GM11168 (cell line): ENCODE data around the gene PACSIN1.

Source experiments
- in situ Hi-C: fragments of 300-500 bp; cut with MboI; formaldehyde crosslinking; loops from one replicate; pipeline ENCODE4 v1.12.0; 2022; ENCODE audit warnings: low sequenced_read_pairs; ENCODE audit not compliant: unreplicated experiment

PACSIN1 gene, protein sequence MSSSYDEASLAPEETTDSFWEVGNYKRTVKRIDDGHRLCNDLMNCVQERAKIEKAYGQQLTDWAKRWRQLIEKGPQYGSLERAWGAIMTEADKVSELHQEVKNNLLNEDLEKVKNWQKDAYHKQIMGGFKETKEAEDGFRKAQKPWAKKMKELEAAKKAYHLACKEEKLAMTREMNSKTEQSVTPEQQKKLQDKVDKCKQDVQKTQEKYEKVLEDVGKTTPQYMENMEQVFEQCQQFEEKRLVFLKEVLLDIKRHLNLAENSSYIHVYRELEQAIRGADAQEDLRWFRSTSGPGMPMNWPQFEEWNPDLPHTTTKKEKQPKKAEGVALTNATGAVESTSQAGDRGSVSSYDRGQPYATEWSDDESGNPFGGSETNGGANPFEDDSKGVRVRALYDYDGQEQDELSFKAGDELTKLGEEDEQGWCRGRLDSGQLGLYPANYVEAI

DNA sequence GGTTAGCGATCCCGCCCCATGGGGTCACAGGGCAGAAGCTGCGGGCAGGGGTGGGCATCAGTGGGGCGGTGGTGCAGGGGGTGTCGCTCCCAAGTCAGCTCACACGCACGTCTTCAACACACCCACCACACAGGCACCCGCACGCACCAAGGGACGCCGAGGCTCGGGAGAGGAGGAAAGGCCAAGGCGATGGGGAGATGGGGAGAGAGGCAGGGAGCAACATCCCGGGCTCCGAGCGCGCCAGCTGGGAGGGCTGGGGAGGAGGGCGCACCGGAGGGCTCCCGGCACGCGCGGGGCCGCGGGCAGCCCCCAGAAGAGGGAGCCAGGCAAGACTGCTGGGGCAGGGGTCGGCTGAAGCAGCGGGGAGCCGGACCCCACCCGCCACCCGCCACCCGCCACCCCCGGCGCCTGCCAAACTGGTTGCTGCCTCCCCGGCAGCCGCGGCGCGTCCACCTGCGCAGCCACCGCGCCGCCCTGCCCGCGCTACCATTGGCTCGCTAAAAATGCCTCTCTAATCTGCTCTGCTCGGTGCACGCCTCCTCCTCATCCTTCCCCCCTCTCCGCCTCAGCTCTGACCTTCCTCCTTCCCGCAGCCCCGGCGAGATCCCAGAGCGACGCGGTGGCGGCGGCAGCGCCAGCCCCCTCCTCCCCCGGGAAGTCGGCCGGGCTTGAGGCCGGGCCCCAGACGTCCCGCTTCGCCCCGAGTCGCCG, at the start of gene PACSIN1:
PACSIN1 (plus strand) TSS at position 546 of the 711 bp plus-strand sequence. CDS start 60,230 bp downstream, outside the sequence.
- in situ Hi-C loops: no loop called here

DNA sequence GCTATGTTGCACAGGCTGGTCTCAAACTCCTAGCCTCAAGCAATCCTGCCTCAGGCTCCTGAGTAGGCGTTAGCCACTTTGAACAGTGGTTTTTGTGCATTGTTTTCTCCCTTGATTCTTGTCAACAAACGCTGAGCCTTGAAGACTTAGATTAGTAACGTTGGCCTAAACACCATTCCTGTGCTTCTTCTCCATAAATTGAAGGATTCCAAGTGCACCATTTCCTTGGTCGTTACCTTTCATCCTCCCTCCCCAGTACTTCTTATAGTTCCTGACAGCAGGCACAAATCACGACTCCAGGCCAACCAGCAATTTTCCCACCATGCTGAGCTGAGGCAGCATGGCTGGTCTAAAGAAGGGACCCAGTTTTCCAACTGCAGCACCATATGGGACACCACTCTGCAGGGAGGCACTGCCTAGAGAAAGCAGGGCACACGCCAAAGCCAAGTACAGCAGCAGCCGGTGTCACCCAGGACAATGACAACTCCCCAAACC, 49.0 kb upstream of the PACSIN1 start:
- in situ Hi-C loops: loop anchor here (5.0 kb wide), 1 partner anchor 175 kb away; no protein-coding TSS in a partner anchor

DNA sequence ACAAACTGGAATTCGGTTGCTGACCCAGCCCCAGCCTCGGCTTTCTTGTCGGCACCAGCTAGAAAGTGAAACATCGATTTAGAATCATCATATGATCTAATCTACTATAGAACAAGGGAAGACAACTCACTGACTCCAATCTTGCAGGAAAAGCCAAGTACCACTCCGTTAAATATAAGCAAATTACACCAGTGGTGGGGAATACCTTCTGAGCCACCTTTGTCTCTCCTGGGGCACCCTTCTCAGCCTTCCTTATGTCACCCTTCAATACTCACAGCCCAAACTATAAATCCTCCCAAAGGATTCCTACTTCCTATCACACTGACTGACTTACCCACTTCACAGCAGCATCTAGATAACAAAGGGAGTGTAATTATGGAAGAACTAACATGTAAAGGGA, 47.5 kb upstream of the PACSIN1 start:
- in situ Hi-C loops: loop anchor here (5.0 kb wide), 1 partner anchor 176 kb away; no protein-coding TSS in a partner anchor

DNA sequence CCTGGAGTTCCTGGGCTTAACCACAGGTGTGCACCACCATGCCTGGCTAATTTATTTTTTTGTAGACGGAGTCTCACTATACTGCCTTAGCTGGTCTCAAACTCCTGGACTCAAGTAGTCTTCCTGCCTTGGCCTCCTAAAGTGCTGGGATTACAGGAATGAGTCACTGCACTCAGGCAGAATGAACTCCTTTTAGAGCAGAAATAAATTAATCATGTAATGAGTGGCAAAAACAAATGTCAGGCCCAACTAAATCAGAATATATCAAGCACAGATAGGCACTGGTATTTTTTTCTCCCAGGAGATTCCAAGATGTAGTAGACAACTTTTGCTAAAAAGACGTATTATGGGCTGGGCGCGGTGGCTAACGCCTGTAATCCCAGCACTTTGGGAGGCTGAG, 42.6 kb upstream of the PACSIN1 start:
- in situ Hi-C loops: no loop called here

DNA sequence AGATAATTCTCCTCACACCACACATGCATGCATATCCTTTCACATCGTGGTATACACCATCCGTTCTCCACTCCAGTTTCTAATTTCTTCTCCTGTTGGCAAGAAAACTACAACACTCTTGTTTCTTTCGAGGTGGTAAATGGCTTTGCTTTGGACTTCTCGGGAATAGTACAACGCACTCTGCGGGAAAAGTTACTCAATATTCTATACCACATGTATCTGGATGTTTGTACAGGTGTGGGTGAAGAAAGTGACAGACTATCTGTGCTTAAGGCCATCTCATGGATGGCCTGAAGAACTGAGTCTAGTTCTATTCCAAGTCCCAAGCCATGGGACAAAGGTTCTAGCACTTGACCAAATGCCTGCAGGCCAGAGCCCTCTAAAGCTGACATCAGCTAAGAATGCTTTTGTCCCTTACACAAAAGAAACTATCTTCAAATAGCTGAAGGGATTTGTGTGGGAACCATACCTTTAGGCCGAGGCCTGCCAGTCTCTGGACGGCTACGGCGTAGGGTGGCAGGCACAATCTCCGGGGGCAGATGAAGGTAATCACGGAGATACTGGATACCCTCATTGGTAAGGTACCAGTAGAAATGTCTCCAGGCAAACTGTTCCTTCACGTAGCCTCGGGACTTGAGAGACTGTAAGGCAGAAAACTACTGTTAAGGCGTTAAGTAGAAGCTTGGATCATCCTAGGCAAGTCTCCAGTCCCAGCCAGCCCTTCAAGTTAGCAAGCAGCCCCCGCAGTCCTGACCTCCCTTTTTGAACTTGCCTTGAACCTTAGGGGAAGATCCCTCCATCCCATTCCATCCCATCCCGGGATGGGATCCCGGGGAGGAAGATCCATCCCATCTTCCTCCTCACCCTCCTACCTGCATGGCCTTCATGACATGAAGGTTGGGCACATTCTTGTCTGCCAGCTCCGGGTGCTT, 41.4 kb upstream of the PACSIN1 start:
- in situ Hi-C loops: no loop called here

DNA sequence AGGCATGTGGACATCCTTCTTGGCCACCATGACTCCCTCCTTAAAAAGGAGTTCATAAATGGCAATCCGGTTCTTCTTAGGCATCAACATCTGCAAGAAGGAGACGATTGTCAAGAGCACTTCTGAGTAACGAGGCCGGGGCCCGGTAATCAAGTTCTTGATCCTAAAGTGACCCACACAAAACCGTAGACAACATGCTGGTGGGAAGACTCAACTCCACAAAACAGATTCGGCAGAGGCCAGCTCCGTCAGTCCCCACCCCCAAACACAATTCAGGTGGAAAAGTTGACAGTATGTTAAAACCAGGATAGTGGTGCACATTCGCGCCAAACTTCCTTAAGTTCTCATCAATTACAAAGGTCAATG, 40.8 kb upstream of the PACSIN1 start:
- in situ Hi-C loops: no loop called here

DNA sequence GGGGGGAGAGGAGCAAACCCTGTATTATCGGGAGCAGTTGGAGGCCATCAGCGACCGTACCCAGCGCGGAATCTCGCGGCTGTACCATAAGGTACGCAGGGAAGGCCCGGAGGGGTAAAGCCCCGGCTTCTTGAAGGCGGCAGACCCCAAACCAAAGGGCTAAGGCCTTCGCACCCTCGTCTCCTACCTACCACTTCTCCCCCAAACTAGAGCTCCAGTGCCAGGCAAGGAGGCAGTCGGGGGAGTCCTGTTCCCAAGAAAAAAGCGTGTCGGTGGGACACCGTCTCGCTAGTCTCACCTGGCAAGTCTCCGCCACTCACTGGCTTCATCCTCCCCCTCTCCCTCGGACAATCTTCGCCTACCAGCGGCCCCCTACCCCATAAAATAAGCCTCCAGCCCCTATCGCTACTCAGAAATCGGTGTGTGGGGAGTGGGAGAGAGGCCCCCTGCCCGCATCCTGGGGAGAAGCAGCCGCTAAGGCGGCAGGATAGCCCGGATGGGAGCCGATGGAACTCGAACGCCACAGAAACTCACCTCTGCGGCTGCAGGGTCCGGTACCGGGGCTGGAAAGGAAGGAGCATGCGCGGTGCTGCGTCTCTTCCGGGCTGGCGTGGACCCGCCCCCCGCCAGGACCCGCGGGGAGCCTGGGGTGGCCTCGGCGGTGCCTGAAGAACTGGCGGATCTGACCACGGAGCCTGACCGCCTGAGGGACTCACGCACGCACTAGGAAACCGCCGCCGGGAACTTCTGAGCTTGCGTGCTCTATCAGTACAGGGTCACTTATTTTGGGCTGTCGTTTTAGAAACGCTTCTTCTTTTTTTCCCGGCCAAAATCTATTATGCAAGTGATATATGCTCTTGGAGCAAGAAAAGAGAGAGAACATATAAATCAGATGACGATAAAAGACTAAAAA, 40.1 kb upstream of the PACSIN1 start, which contains the start of gene RPS10:
RPS10 (minus strand) TSS at position 572 of the 913 bp plus-strand sequence. CDS start 848 bp downstream, outside the sequence.
- in situ Hi-C loops: no loop called here

DNA sequence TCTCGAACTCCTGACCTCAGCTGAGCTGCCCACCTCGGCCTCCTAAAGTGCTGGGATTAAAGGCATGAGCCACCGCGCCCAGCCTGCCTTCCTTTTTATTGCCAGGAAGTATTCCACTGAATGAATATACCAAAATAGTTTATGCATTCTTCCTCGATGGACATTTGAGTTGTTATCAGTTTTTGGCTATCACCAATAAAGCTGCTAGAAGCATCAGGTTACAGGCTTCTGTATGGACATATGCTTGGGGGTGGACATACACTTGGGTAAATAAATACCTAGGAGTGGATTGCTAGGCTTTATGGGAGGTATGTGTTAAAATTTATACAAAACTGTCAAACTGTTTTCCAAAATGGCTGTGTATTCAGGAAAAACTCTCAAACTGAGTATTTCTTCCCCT, 30.0 kb upstream of the PACSIN1 start:
- in situ Hi-C loops: no loop called here

DNA sequence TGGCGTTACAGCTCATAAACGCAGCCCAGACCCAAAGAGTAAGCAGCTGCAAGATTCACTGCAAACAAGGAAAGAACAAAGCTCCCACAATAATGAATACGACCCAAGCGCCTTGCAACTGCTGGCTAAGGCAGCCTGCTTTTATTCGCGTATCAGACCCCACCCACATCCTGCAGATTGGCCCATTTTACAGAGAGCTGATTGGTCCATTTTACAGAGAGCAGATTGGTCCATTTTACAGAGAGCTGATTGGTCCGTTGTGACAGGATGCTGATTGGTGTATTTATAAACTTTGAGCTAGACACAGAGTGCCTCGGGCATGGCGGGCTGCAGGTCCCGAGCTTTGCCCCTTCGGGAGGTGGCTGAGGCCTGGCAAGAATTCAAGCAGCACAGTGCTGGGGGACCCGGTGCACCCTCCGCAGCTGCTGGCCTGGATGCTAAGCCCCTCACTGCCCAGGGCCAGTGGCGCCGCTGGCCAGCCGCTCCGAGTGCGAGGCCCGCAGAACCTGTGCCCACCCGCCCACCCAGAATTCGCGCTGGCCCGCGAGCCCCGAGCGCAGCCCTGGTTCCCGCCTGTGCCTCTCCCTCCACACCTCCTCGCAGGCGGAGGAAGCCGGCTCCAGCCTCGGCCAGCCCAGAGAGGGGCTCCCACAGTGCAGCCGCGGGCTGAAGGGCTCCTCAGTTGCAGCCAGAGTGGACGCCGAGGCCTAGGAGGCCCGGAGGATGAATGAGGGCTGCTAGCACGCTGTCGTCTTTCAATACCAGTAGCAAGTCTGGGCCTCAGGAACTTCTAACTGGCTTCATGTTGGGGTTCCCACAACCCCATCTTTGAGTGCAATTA, 28.9 kb upstream of the PACSIN1 start:
- in situ Hi-C loops: no loop called here

DNA sequence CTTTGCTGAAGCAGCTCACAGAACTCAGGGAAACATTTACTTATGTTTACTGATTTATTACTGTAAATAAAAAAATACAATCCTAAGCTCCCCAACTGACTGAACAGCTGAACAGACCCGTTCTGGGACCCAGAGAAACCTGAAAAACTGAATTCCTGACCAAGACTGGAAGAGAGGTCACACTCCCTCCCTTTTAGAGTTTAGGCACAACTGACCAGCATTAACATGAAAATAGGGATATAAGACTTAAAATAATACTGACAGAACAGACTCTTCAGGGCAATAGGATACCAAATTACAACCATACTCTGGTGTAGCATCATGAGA, 28.3 kb upstream of the PACSIN1 start:
- in situ Hi-C loops: no loop called here

DNA sequence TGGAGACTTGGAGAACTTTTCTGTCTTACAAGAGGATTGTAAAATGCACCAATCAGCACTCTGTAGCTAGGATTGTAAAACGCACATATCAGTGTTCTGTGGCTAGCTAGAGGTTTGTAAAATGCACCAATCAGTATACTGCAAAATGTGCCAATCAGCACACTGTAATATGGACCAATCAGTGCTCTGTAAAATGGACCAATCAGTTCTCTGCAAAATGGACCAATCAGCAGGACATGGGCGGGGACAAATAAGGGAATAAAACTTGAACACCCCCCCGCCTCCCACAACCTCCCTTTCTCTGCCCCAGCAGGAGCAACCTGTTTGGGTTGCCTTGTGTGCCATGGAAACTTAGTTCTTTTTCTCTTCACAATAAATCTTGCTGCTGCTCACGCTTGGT, 27.2 kb upstream of the PACSIN1 start:
- in situ Hi-C loops: no loop called here

DNA sequence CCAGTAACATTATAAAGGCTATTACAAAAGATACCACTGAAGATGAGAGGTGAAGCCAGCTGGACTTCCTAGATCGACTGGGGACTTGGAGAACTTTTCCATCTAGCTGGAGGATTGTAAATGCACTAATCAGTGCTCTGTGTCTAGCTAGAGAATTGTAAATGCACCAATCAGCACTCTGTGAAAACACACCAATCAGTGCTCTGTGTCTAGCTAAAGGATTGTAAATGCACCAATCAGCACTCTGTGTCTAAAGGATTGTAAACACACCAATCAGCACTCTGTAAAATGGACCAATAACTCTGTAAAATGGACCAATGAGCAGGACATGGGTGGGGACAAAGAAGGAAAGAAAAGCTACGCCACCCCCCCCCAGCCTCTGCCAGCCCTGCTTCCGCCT, 26.4 kb upstream of the PACSIN1 start:
- in situ Hi-C loops: no loop called here

DNA sequence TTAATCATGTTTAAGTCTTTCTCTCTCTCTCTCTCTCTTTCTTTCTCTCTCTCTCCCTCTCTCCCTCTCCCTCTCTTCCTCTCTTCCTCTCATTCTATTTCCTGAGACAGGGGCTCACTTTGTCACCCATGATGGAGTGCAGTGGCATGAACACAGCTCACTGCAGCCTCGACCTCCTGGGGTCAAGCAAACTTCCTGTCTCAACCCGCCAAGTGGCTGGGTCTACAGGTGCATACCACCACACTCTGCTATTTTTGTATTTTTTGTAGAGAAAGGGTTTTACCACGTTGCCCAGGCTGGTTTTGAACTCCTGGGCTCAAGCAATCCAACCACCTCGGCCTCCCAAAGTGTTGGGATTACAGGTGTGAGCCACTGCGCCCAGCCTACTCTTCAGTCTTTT, 24.4 kb upstream of the PACSIN1 start:
- in situ Hi-C loops: no loop called here

DNA sequence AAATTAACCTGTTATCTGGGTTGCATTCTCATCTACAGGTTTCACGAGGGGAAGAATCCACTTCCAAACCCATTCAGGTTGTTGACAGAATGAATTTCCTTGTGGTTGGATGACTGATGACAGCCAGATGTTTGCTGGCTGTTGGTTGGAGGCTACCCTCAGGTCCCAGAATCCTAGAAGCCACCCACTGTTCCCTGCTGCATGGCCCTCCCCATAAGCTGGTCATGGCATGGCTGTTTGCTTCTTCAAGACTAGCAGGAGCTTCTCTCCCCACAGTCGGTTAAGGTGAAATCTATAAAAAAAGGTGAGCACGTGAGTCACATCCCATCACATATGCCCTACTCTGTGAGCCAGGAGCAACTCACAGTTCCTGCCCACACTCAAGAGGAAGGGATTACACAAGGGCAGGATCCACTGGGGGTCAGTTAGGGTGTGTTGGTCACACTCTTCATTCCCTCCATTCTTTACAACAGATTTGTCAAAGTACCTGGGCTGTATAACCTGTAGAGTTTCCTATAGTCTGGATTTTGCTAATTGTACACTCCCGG, 20.5 kb upstream of the PACSIN1 start:
- in situ Hi-C loops: no loop called here

DNA sequence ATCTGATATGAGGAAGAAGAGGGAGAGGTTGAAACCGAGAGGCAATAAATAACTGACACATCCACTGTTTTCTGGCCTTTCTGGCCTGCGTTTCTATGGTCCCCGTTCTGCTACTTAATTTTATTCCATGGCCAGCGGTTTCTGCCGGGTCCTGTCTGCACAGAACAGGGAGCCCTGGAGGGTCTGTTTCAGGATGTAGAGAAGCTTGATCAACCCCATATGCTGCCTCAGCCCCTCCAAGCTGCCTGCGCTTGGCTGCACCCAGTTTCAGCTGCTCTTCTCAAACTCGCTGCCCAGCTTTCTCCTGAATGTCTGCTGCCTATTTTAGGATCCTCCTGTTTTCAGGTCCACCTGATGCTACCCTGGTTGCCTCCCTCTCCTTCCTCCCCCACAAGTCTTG, 18.5 kb upstream of the PACSIN1 start:
- in situ Hi-C loops: no loop called here

DNA sequence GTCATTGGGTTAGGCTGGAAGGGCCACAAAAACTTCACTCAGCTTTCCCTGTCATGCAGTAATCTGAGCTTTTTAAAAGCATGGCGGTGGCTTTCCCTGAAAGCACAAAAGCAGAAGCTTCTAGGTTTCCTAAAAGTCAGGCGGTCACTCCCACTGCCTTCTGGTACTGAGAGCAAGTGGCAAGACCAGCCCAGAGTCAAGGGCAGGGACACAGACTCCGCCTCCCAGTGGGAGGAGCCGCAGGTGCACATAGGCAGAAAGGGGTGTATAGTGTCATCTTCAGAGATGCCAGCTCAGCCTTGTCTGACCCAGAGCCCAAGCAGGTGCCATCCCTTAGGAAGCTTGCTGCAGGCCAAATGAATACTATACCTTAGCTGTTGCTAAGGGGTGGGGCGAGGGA, 18.0 kb upstream of the PACSIN1 start:
- in situ Hi-C loops: no loop called here

DNA sequence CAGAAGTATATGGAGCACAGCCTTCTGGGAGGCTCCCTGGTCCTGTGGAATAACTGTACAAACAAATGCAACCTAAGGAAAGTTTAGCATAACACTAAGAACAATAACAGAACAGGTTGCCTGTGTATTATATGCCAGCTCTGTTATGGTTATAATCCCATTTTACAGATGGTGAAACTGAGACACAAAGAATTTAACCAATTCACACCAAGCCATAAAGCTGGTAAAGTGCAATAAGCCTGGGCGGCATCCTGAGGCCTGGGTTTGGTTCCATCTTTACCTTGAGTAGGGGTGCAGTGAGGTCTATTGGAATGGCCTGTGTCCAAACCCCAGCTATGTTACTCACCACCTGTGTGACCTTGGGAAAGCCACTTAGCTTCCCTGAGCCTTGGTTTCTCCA, 14.7 kb upstream of the PACSIN1 start:
- in situ Hi-C loops: no loop called here

DNA sequence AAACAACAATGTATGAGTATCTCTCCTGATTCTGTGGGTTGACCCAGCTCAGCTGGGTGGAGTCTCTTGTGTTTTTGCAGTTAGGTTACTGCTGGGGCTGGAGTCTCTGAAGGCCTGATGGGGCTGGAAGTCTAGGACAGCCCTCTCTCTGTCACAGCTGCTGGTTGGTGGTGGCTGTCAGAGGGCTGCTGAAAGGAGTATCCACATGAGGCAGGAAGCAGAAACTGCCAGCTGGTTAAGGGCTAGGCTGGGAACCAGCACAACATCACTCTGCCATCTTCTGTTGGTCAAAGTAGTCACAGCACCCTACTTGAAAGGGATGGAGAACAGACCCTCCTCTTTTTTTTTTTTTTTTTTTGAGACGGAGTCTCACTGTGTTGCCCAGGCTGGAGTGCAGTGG, 10.0 kb upstream of the PACSIN1 start:
- in situ Hi-C loops: no loop called here
